Stimulated activated naive B cell treated with anti-CD40 and anti-IgM and Interleukin-4, amounts not matched to agents 10 μg/mL and 1 μg/mL and 100 μg/mL, for 72 hours (primary cell): Measurements from ENCODE around the gene PGA3.
"Not testable (repeated sequence)": the region's sequence is repeated elsewhere in the genome, so short reads cannot be mapped to it uniquely, and the experiment has no call there.

Source experiments
- ATAC-seq, 2 donors: fragments of 150-1000 bp; cut with Tn5 transposase; replicated peaks; 2 replicates each; pipeline ENCODE4 v1.10.0; 2021; ENCODE audit warnings: moderate library complexity in 1 of 2
- DNase-seq: peaks from one replicate; pipeline ENCODE4 v3.0.0; 2021
- H3K27ac Mint-ChIP-seq: one replicate; pipeline ENCODE4 v1.8.0; 2022; ENCODE audit warnings: mild to moderate bottlenecking, mixed read lengths
- H3K27me3 Mint-ChIP-seq, 2 donors: one replicate each; pipeline ENCODE4 v1.8.0; 2022; ENCODE audit warnings: mixed read lengths in 2 of 2
- H3K36me3 Mint-ChIP-seq, 2 donors: one replicate each; pipeline ENCODE4 v1.8.0; 2022; ENCODE audit warnings: mixed read lengths in 2 of 2, mild to moderate bottlenecking in 1 of 2
- H3K4me1 Mint-ChIP-seq, 2 donors: one replicate each; pipeline ENCODE4 v1.8.0; 2022; ENCODE audit warnings: mixed read lengths in 2 of 2, mild to moderate bottlenecking in 1 of 2
- H3K4me3 Mint-ChIP-seq, 2 donors: one replicate each; pipeline ENCODE4 v1.8.0; 2022; ENCODE audit warnings: mild to moderate bottlenecking in 2 of 2, mixed read lengths in 2 of 2, moderate library complexity in 1 of 2
- H3K9me3 Mint-ChIP-seq, 2 donors: one replicate each; pipeline ENCODE4 v1.8.0; 2022; ENCODE audit warnings: mixed read lengths in 2 of 2, mild to moderate bottlenecking in 1 of 2

The PGA3 gene

DNA sequence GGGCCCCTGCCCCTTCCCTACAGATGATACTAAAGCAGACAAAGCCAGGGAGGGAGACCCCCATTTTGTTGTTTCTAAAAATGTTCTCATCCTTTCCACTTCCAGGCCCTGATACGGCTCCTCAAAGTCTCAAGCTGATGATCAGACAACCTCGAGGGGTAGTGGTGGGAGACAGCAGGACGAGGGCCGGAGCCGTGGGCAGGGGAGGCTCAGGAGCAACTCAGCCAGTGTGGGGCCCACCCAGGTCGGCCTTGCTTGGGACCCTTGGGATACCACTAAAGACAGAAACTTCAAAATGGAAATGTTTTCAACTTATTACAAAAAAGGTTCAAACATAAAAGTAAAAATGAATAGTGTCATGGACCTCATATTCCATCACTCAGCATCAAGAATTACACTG is 26.9 kb upstream of the PGA3 start:
- ATAC-seq (no peak), DNase-seq (no peak)
- H3K36me3 Mint-ChIP-seq: peaks cover 0 to 4% of the 10 kb centered on the region in 2 donors
- peaks cover 13 to 15% of the 10 kb centered on the region in 2 donors for H3K4me1 Mint-ChIP-seq
- peaks cover 0 to 5% of the 10 kb centered on the region in 2 donors for H3K27me3 Mint-ChIP-seq
- peaks cover 3 to 5% of the 10 kb centered on the region in 2 donors for H3K9me3 Mint-ChIP-seq
- H3K4me3 Mint-ChIP-seq: no peak overlapping the region
- no peak overlapping the region for H3K27ac Mint-ChIP-seq

DNA sequence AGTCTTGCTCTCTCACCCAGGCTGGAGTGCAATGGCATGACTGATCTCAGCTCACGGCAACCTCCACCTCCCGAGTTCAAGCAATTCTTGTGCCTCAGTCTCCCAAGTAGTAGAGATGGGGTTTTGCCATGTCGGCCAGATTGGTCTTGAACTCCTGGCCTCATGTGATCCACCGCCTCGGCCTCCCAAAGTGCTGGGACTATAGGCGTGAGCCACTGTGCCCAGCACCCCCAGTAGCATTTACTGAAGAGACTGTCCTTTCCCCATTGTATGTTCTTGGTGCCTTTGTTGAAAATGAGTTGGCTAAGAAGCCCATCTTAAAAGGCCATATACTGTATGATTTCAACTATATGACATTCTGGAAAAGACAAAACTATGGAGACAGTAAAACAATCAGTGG is 23.1 kb upstream of the PGA3 start:
- H3K36me3 Mint-ChIP-seq, H3K4me3 Mint-ChIP-seq, DNase-seq, H3K9me3 Mint-ChIP-seq, H3K4me1 Mint-ChIP-seq, H3K27ac Mint-ChIP-seq, H3K27me3 Mint-ChIP-seq, ATAC-seq: not testable (repeated sequence)

DNA sequence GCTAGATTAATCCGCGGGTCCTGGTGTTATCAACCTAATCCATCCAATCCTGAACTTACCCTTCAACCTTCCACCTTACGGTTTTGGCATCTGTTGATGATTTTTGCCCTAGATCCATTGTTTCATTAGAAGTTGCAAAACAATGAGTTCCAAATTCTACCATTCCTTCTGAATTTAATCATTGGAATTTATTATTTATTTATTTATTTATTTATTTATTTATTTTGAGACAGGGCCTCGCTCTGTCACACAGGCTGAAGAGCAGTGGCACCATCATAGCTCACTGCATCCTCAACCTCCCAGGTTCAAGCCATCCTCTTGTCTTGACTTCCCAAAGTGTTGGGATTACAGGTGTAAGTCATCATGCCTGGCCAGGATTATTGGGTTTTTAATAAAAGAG is 21.8 kb upstream of the PGA3 start:
- Mint-ChIP-seq H3K36me3 (no peaks in the 10 kb centered on the region), H3K4me1 (no peaks in the 10 kb centered on the region), H3K9me3 (no peaks in the 10 kb centered on the region), H3K27me3 (peaks cover 0 to 5% of the 10 kb centered on the region in 2 donors), H3K4me3 (no peak overlapping the region), H3K27ac (no peak overlapping the region)
- ATAC-seq (no peak), DNase-seq (no peak)

DNA sequence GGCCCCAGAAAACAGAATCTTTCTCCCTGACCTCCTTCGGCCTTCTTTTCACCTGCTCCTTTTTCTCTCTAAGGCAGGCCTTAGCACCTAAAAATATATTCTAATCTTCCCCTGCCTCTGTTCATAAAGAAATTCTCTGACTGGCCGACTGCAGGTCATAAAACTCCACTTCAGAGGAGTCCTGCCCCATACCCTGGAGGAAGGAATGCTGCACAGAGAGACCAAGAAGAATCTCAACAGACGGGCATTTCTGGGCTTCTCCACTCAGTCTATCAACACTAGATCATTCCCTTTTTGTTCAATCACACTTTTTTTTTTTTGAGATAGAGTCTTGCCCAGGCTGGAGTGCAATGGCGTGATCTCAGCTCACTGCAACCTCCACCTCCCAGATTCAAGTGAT is 19.7 kb upstream of the PGA3 start:
- Mint-ChIP-seq H3K9me3 (no peaks in the 10 kb centered on the region), H3K36me3 (no peaks in the 10 kb centered on the region), H3K27me3 (peaks cover 0 to 5% of the 10 kb centered on the region in 2 donors), H3K27ac (no peak overlapping the region), H3K4me1 (peaks cover 0 to 6% of the 10 kb centered on the region in 2 donors), H3K4me3 (no peak overlapping the region)
- ATAC-seq: no peak
- no peak for DNase-seq

DNA sequence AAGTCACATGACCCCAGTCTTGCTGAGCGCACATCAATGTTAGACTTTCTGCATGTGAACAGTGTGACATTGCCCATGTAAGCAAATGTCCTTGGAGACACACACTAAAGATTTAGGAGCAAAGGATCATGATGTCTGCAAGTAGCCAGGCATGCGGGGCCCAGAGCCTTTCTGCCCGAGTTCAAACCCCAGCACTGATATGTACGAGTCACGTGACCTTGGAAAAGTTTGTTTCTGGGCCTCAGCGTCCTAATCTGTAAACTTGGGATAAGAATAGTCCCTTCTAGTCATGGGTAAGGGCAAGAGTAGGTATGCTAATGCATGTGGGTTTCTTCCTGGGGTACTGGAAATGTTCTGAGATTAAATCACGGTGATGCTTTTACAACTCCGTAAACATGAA is 16.8 kb upstream of the PGA3 start:
- H3K27ac Mint-ChIP-seq: no peak overlapping the region
- H3K27me3 Mint-ChIP-seq: no peaks in the 10 kb centered on the region
- DNase-seq: no peak
- no peaks in the 10 kb centered on the region for H3K36me3 Mint-ChIP-seq
- peaks cover 0 to 6% of the 10 kb centered on the region in 2 donors for H3K4me1 Mint-ChIP-seq
- H3K4me3 Mint-ChIP-seq: no peak overlapping the region
- H3K9me3 Mint-ChIP-seq: no peaks in the 10 kb centered on the region
- ATAC-seq: no peak

DNA sequence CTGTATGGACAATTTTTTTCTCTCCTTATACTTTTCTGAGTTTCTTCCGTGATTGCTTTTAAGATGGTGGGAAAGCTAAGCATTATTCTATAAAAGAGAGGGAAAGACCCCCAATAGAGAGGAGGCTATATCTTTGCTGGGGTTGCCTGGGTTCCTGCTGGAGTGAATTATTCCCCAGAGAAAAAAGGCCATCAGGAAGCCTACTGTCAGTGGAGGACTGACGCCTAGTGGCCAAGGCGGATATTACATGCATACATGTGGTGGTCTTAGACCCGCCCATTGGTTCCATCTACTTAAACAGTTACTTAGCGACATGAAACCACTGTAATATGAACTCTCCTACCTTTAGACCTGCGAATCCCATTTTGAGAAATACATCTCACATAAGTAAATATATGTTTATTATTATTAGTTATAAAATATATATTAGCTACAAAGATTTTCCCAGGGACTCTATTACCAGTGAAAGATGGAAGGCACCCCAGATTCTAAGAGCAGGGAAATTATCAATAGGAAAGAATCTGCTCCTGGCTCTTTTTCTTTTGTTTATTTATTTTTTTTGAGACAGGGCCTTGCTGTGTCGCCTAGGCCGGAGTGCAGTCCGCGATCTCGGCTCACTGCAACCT is 15.7 kb upstream of the PGA3 start:
- no peak overlapping the region for H3K27ac Mint-ChIP-seq
- no peaks in the 10 kb centered on the region for H3K9me3 Mint-ChIP-seq
- peaks cover 2 to 3% of the 10 kb centered on the region in 2 donors for H3K27me3 Mint-ChIP-seq
- no peaks in the 10 kb centered on the region for H3K36me3 Mint-ChIP-seq
- peaks cover 0 to 6% of the 10 kb centered on the region in 2 donors for H3K4me1 Mint-ChIP-seq
- ATAC-seq (peak; percentile 87 to 94), DNase-seq (peak; percentile 67)
- H3K4me3 Mint-ChIP-seq: no peak overlapping the region

DNA sequence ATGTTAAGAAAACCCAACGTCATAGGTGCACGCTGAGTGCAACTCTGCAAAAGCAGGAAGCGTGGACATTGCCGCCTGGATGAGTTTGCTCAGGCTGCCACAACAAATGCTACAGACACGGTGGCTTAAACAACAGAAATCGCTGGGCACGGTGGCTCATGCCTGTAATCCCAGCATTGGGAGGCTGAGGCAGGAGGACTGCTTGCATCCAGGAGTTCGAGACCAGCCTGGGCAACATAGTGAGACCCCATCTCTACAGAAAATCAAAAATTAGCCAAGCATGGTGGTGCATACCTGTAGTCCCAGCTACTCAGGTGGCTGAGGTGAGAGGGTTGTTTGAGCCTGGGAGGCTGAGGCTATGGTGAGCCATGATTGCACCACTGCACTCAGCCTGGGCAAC is 13.4 kb upstream of the PGA3 start:
- no peak for DNase-seq
- H3K27me3 Mint-ChIP-seq: peaks cover 9 to 12% of the 10 kb centered on the region in 2 donors
- H3K36me3 Mint-ChIP-seq: no peaks in the 10 kb centered on the region
- H3K4me1 Mint-ChIP-seq: peaks cover 0 to 6% of the 10 kb centered on the region in 2 donors
- H3K27ac Mint-ChIP-seq: no peak overlapping the region
- H3K9me3 Mint-ChIP-seq: no peaks in the 10 kb centered on the region
- no peak for ATAC-seq
- H3K4me3 Mint-ChIP-seq: no peak overlapping the region

DNA sequence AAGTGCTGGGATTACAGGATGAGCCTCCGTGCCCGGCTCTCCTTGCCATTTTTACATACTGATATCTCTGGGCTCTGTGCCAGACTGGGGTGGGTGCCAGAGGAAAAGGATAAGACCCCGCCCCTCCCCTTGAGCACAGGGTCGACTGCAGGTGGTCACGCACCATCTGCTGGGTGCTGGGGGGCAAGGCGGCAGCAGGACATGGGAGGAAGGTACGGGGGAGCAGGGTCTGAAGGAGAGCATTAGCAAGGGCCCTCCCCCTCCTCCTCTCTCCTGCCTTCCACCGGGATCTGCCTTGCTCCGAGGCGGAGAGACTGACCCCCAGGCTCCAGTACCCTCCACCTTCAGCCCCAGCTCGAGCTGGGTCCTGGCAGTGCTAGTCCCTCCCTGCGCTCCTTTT is 9.7 kb upstream of the PGA3 start:
- Mint-ChIP-seq H3K36me3 (no peaks in the 10 kb centered on the region), H3K9me3 (no peaks in the 10 kb centered on the region), H3K27ac (peak overlapping the region; percentile 9), H3K4me3 (no peak overlapping the region), H3K4me1 (no peaks in the 10 kb centered on the region), H3K27me3 (peaks cover 16 to 22% of the 10 kb centered on the region in 2 donors)
- ATAC-seq: no peak
- no peak for DNase-seq

DNA sequence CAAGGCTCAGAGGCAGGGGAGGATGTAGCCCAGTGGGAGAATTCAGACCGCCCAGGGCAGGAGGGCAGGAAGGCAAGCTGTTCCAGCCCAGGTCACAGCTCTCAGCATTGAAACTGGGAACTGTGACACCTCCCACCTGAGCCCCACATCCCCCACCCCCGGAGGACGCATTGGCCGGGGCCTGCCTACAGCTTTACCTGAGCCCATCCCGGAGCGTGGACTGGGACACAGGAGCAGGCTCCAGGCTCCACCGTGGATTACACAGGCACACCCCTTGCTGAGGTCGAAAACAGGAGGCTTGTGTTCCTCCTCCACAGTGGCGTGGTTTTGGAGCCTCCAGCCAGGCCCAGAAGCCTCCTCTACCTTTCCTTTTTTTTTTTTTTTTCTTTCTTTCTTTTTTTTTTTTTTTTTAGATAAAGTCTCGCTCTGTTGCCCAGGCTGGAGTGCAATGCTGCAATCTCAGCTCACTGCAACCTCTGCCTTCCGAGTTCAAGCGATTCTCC is 9.1 kb upstream of the PGA3 start:
- H3K27ac Mint-ChIP-seq: no peak overlapping the region

DNA sequence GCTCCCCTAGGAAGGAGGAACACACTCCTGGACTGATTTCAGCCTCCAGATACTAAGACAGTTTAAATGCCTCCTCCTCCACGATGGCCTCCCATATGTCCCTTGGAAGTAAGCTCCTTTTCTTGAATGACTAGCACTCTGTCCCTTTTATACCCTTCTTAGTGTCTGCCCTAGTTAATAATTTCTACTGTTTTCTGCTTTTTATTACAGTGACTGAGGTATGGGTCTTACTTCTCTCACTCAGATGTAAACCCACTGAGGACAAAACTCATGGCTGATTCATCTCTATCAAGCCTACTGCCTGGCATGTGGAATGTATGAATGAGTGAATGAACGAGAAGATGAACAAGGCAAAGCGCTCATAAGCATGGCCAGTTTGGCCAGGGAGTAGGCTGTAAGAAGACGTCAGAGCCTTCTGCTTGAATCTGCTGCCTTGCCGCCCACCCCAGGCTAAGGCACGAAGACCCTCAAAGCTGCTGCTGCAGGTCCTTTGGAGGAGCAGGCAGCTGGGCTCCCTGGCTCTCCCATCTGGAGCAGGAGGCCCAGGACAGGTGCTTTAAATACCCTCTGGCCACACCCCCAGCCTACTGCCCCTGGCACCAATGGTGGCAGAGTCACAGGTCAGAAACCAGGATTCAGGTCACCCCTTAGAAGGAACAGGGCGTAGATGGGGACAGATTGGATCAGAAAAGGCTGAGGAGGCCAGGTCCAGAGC is 8.2 kb upstream of the PGA3 start:
- peaks cover 19 to 26% of the 10 kb centered on the region in 2 donors for H3K27me3 Mint-ChIP-seq
- H3K27ac Mint-ChIP-seq: no peak overlapping the region
- DNase-seq: no peak
- ATAC-seq: no peak
- H3K36me3 Mint-ChIP-seq: no peaks in the 10 kb centered on the region
- H3K4me3 Mint-ChIP-seq: no peak overlapping the region
- no peaks in the 10 kb centered on the region for H3K4me1 Mint-ChIP-seq
- H3K9me3 Mint-ChIP-seq: no peaks in the 10 kb centered on the region

More for the DNA sequence above, 9.1 kb upstream of the PGA3 start:
- Mint-ChIP-seq H3K27me3 (peaks cover 18 to 22% of the 10 kb centered on the region in 2 donors), H3K9me3 (no peaks in the 10 kb centered on the region), H3K4me3 (no peak overlapping the region), H3K36me3 (no peaks in the 10 kb centered on the region), H3K4me1 (no peaks in the 10 kb centered on the region)
- DNase-seq (no peak), ATAC-seq (no peak)

DNA sequence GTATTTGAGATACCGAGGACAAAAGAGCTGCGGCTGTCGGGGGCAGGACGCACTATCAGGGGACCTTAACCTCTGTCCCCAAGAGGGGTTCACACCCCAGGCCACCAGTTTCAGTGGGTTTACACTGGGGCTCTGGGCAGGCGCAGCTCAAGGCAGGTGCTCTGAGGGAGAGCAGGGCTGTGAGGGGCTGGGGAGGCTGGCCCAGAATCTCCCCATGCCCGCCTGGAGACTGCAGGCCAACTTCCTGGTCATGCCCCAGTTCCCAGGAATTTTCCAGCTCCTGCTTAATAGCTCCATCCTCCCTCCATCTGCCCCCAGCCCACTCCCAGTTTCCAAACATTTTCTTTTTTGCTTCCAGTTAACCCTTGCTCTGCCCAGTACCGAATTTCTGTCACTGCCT is 7.6 kb upstream of the PGA3 start:
- H3K27me3 Mint-ChIP-seq: peaks cover 19 to 32% of the 10 kb centered on the region in 2 donors

DNA sequence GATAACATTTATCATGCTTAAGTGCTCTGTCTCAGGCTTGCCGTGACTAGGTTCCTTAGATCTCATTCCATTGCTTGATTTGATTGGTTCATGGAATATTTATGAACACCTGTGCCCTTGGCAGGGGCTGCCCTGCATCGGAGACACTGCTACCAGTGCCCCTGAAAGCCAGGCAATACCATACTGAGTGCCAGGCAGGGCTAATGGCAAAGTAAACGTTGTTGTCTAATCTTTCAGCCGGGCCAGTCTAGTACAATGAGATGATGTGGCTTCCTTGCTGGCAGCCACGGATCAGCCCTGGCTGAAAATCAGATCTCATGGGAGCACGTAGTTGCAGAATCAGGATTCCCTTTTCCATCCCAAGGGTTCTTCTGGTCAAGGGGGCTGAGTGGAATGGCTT is 5.0 kb upstream of the PGA3 start:
- no peak for ATAC-seq
- Mint-ChIP-seq H3K9me3 (no peaks in the 10 kb centered on the region), H3K27ac (no peak overlapping the region), H3K4me3 (no peak overlapping the region), H3K36me3 (no peaks in the 10 kb centered on the region), H3K27me3 (peaks cover 29 to 39% of the 10 kb centered on the region in 2 donors), H3K4me1 (no peaks in the 10 kb centered on the region)
- no peak for DNase-seq

More for the DNA sequence above, 7.6 kb upstream of the PGA3 start:
- Mint-ChIP-seq H3K4me1 (no peaks in the 10 kb centered on the region), H3K4me3 (no peak overlapping the region), H3K36me3 (no peaks in the 10 kb centered on the region), H3K27ac (no peak overlapping the region), H3K9me3 (no peaks in the 10 kb centered on the region)
- no peak for ATAC-seq
- no peak for DNase-seq

DNA sequence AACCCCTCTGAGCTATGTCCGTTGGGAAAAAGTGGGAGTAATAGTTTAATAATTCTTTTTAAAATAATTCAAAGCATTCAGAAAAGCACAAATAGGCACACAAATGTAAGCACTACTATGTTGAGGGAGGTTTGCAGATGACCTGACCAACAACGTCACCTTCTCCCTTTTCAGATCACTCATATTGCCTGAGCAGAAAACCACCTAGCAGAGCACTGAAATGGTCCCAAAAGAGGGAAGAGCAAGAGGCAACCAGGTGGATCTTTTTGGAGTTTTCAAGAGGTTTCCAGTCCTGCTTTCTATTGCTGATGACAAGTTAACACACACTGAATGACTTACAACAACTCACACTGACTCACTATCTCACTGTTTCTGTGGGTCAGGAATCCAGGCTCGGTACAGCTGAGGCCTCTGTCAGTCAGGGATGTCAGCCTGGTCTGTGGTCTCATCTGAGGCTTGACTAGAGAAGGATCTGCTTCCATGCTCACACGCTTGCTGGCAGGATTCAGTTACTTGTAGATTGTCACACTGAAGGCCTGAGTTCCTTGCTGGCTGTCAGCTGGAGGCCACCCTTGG is 4.3 kb upstream of the PGA3 start:
- Mint-ChIP-seq H3K27ac (no peak overlapping the region), H3K36me3 (no peaks in the 10 kb centered on the region), H3K4me3 (no peak overlapping the region), H3K4me1 (no peaks in the 10 kb centered on the region), H3K27me3 (peaks cover 24 to 40% of the 10 kb centered on the region in 2 donors), H3K9me3 (no peaks in the 10 kb centered on the region)
- DNase-seq (no peak), ATAC-seq (no peak)

DNA sequence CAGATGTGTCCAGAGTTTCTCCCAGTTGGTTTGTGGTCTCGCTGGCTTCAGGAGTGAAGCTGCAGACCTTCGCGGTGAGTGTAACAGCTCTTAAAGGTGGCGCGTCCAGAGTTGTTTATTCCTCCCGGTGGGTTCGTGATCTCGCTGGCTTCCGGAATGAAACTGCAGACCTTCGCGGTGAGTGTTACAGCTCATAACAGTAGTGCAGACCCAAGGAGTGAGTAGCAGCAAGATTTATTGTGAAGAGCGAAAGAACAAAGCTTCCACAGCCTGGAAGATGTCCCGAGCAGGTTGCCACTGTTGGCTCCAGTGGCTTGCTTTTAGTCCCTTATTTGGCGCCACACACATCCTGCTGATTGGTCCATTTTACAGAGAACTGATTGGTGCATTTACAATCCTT is 1.8 kb upstream of the PGA3 start:
- H3K9me3 Mint-ChIP-seq: no peaks in the 10 kb centered on the region
- H3K27me3 Mint-ChIP-seq: peaks cover 17 to 29% of the 10 kb centered on the region in 2 donors
- DNase-seq (no peak), ATAC-seq (no peak)
- no peaks in the 10 kb centered on the region for H3K36me3 Mint-ChIP-seq
- H3K27ac Mint-ChIP-seq: no peak overlapping the region
- no peak overlapping the region for H3K4me3 Mint-ChIP-seq
- no peaks in the 10 kb centered on the region for H3K4me1 Mint-ChIP-seq

DNA sequence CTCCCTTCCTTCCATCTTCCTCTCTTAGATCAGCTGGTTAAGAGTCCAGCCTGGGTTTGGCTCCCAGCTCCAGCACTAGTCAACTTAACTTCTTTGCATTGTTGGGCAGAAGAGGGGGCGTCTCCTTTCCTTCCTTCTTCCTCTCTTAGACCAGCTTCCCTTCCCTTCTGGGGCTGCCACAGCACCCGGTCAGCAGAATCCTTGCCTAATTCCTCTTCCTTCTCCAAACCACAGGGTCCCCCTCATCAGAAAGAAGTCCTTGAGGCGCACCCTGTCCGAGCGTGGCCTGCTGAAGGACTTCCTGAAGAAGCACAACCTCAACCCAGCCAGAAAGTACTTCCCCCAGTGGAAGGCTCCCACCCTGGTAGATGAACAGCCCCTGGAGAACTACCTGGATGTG is 558 bp downstream of the PGA3 start:
- H3K27ac Mint-ChIP-seq, H3K36me3 Mint-ChIP-seq, H3K9me3 Mint-ChIP-seq, ATAC-seq, H3K4me1 Mint-ChIP-seq, H3K4me3 Mint-ChIP-seq, DNase-seq: not testable (repeated sequence)
- H3K27me3 Mint-ChIP-seq: peaks cover 17 to 28% of the 10 kb centered on the region in 2 donors
